Cardiac muscle cell (in vitro differentiated cells and primary cell): ENCODE measurements around the gene SERPINA3. TPM values are rescaled to one million over a fixed set of nuclear protein-coding genes. Genes with fewer than 3 reads are reported as not detected.

Experiments used
- DNase-seq, 2 donors: peaks; one replicate each; pipeline versions ENCODE4 v3.0.0 to v3.0.0-alpha.2; 2010 to 2017; ENCODE audit warnings: low read depth in 1 of 2, low spot score in 1 of 2
- H3K27ac ChIP-seq: fragments of 200-600 bp; sonication (generic); 2 replicates; pipeline ENCODE4 v1.5.1; 2016
- H3K27me3 ChIP-seq: fragments of 200-600 bp; sonication (generic); 2 replicates; pipeline ENCODE4 v1.6.0; 2016; ENCODE audit warnings: control low read depth
- H3K36me3 ChIP-seq: fragments of 200-600 bp; sonication (generic); 2 replicates; pipeline ENCODE4 v1.5.1; 2016; ENCODE audit warnings: control low read depth
- H3K4me1 ChIP-seq: fragments of 200-600 bp; sonication (generic); 2 replicates; pipeline ENCODE4 v1.8.1; 2017; ENCODE audit warnings: low read depth, mild to moderate bottlenecking, mixed run types
- H3K4me3 ChIP-seq: fragments of 200-600 bp; sonication (generic); 2 replicates; pipeline ENCODE4 v1.5.1; 2016; ENCODE audit warnings: mild to moderate bottlenecking
- H3K9me3 ChIP-seq: fragments of 200-600 bp; sonication (generic); 2 replicates; pipeline ENCODE4 v1.5.1; 2017; ENCODE audit warnings: low read depth, mild to moderate bottlenecking, control low read depth
- polyA plus RNA-seq: library from polyadenylated mRNA; unstranded; fragments of >200 nt; fragmentation: Nextera tagmentation; extraction: Ambion mirVana; gene quantifications from 2 replicates; pipeline ENCODE4 v1.2.1, GENCODE V29; 2016
- total RNA-seq: library from RNA; depleted of rRNA; stranded (reverse); fragments of >200 nt; gene quantifications from 2 replicates; pipeline ENCODE4 v1.2.3, GENCODE V29; 2016
- TF ChIP-seq, protein P1 (sequence below): IDR thresholded peaks from 2 replicates; pipeline ENCODE4 v1.5.1; 2012; ENCODE audit warnings: low read depth, mild to moderate bottlenecking, low read length

SERPINA3 gene
- total and polyA plus RNA-seq, 2 experiments from 2014 or later, result 0.31 TPM; not detected in 1

DNA sequence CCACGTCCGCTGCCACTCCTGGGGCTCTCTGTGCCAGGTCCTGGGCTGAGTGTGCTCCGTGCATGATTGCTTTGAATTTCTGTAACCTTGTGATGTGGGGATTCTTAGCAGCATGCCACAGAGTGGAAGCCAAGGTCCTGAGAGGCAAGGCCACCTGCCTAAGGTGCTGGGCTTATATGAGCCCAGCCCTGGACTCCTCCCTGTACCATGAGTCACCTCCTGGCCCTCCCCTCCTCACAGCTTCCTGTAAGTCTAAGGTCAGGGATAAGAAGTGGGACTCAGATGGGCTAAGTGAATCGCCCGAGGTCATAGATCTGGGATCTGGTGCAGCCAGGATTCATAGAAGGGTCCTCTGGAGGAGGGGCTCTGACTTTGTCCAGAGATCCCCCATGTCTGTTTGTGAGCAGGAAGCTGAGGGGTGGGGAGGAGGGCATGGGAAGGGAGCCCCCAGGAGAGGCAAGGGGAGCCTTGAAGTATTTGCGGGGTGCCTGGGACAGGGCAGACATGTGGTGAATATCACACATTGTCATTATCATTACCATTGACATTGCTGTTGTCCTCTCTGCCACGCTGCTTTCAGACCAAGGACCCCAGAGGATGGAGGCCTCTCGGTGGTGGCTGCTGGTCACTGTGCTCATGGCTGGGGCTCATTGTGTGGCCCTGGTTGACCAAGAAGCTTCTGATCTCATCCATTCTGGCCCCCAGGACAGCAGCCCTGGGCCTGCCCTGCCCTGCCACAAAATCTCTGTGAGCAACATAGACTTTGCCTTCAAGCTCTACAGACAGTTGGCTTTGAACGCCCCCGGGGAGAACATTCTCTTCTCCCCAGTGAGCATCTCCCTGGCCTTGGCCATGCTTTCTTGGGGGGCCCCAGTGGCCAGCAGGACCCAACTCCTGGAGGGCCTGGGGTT lies 28.8 kb downstream of the SERPINA3 start:
- DNase-seq, result no peak
- H3K27ac ChIP-seq, result no peak overlapping the region
- no peak overlapping the region for H3K4me3 ChIP-seq
- no peaks in the 10 kb centered on the region for H3K36me3 ChIP-seq
- H3K4me1 ChIP-seq, result no peaks in the 10 kb centered on the region
- no peaks in the 10 kb centered on the region for H3K27me3 ChIP-seq
- H3K9me3 ChIP-seq, result no peaks in the 10 kb centered on the region
- TF ChIP-seq, protein P1, sequence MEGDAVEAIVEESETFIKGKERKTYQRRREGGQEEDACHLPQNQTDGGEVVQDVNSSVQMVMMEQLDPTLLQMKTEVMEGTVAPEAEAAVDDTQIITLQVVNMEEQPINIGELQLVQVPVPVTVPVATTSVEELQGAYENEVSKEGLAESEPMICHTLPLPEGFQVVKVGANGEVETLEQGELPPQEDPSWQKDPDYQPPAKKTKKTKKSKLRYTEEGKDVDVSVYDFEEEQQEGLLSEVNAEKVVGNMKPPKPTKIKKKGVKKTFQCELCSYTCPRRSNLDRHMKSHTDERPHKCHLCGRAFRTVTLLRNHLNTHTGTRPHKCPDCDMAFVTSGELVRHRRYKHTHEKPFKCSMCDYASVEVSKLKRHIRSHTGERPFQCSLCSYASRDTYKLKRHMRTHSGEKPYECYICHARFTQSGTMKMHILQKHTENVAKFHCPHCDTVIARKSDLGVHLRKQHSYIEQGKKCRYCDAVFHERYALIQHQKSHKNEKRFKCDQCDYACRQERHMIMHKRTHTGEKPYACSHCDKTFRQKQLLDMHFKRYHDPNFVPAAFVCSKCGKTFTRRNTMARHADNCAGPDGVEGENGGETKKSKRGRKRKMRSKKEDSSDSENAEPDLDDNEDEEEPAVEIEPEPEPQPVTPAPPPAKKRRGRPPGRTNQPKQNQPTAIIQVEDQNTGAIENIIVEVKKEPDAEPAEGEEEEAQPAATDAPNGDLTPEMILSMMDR, result no peak

DNA sequence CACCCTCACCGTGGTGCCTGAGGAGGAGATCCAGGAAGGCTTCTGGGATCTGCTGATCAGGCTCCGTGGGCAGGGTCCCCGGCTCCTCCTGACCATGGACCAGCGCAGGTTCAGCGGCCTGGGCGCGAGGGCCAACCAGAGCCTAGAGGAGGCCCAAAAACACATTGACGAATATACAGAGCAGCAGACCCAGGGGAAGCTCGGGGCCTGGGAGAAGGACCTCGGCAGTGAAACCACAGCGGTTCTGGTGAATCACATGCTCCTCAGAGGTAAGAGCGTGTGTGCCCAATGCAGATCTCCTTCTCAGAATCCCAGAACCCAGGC lies 29.4 kb downstream of the SERPINA3 start:
- no peaks in the 10 kb centered on the region for H3K4me1 ChIP-seq
- no peak overlapping the region for H3K27ac ChIP-seq
- H3K9me3 ChIP-seq, result no peaks in the 10 kb centered on the region
- no peaks in the 10 kb centered on the region for H3K27me3 ChIP-seq
- no peak overlapping the region for H3K4me3 ChIP-seq
- TF ChIP-seq, protein P1, result no peak
- no peak for DNase-seq
- H3K36me3 ChIP-seq, result no peaks in the 10 kb centered on the region

DNA sequence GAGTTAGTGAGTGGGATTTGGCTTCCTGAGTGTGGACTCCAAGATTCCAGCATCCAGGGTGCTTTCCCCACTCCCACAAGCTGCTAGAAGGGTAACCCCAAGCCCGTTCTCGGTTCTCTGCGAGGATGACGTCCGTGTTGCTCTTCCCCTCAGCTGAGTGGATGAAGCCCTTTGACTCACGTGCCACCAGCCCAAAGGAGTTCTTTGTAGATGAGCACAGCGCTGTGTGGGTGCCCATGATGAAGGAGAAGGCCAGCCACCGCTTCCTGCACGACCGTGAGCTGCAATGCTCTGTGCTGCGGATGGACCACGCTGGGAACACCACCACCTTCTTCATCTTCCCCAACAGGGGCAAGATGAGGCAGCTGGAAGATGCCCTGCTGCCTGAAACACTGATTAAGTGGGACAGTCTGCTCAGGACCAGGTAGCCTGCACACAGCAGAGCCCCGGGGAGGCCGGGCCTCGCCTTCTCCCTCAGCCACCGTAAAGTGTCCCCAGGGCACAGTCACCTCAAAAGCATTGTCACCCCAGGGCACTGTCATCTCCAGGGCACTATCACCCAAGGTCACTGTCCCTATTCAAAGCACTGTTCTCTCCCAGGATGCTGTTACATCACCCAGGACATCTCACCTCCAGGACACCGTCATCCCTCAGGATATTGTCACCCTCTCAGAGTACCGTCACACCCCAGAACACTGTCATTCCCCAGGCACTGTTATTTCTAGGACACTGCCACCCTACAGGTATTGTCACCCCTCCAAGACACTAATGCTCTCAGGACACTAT lies 31.3 kb downstream of the SERPINA3 start:
- DNase-seq, result no peak
- TF ChIP-seq, protein P1, result no peak
- Histone ChIP-seq H3K27me3 (no peaks in the 10 kb centered on the region), H3K9me3 (no peaks in the 10 kb centered on the region), H3K4me1 (no peaks in the 10 kb centered on the region), H3K27ac (no peak overlapping the region), H3K4me3 (no peak overlapping the region), H3K36me3 (no peaks in the 10 kb centered on the region)

DNA sequence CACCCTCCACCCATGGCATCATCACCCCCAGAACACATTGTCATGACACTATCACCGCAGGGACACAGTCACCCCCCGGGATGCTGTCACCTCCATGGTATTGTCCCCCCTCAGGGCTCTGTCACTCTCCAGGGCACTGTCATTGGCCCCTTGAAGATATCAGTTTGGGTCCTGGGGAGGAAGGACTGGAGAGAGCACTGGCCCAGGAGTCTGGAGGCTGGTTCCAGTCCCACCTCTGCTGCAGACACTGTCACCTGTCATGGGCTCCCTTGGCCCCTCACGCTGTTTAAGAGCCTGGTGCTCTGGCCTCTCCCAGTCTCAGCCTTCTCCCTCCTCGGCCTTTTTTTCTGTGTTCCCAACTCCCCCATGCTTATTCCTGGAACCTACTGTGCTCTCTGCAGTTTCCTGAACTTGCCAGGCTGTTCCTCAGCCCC lies 31.9 kb downstream of the SERPINA3 start:
- Histone ChIP-seq H3K36me3 (no peaks in the 10 kb centered on the region), H3K27me3 (no peaks in the 10 kb centered on the region), H3K9me3 (no peaks in the 10 kb centered on the region), H3K4me3 (no peak overlapping the region), H3K4me1 (no peaks in the 10 kb centered on the region), H3K27ac (no peak overlapping the region)
- DNase-seq, result no peak
- TF ChIP-seq, protein P1, result no peak

DNA sequence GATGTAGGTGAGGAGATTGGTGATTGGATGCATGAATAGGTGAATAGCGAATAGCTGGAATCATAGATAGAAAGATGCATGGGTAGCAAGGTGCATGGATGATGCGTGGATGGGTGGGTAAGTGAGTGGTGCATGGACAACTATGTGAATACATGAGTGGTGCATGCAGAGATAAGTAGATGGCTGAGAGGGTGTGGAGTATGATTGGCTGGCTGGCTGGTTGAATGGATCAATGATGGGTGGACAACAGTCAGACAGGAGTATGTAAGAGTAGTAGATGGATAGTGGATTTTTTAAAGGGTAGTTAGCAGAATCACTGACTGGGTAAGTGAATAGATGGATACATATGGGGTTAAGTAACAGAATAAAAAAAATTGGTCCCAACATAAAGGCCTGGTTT lies 33.9 kb downstream of the SERPINA3 start:
- no peaks in the 10 kb centered on the region for H3K4me1 ChIP-seq
- H3K4me3 ChIP-seq, result no peak overlapping the region
- no peaks in the 10 kb centered on the region for H3K36me3 ChIP-seq
- H3K27ac ChIP-seq, result no peak overlapping the region
- H3K27me3 ChIP-seq, result no peaks in the 10 kb centered on the region
- TF ChIP-seq, protein P1, result no peak
- H3K9me3 ChIP-seq, result no peaks in the 10 kb centered on the region
- DNase-seq, result no peak
